PFSK-1 (cell line): ENCODE data around the gene USF1.

Experiments used
- POLR2AphosphoS5 ChIP-seq: IDR thresholded peaks from 2 replicates; pipeline ENCODE4 v1.6.1; 2012; ENCODE audit warnings: low read depth, mild to moderate bottlenecking, control low read depth, low read length, moderate library complexity
- REST ChIP-seq, 2 experiments: IDR thresholded peaks; 2 replicates each; pipeline versions ENCODE4 v1.6.1 to v1.8.0; 2011 to 2012; ENCODE audit warnings: low read depth in 2 of 2, low read length in 2 of 2, control low read depth in 1 of 2, inconsistent platforms in 1 of 2, mild to moderate bottlenecking in 1 of 2, moderate library complexity in 1 of 2; ENCODE audit not compliant: insufficient read depth in 1 of 2
- SIN3A ChIP-seq: IDR thresholded peaks from 2 replicates; pipeline ENCODE4 v1.6.1; 2012; ENCODE audit warnings: mild to moderate bottlenecking, low read length, moderate library complexity, borderline replicate concordance; ENCODE audit not compliant: insufficient read depth

GRCh38 chr1:161082996-161083747 is 37.4 kb upstream of the USF1 start:
- no peak for TF ChIP-seq POLR2AphosphoS5
- no peak for TF ChIP-seq SIN3A
- TF ChIP-seq REST (IDR thresholded peaks at IDR 0.05; ENCODE audit: insufficient read depth in 1 of 2, low read depth in 2 of 2, low read length in 2 of 2), result no peak
